RWPE2 (cell line): ENCODE results near the gene SLC13A5.

Experiments used
- ATAC-seq: fragments of 200-7000 bp; cut with Tn5 transposase; 3 replicates; pipeline ENCODE4 v1.9.1; 2021; ENCODE audit warnings: low read depth
- DNase-seq: peaks from one replicate; pipeline ENCODE4 v3.0.0-alpha.2; 2020; ENCODE audit warnings: low spot score
- H3K27ac ChIP-seq: fragments of 450-650 bp; 2 replicates; pipeline ENCODE4 v1.5.1; 2017; ENCODE audit warnings: mild to moderate bottlenecking; ENCODE audit not compliant: poor library complexity, severe bottlenecking
- H3K27me3 ChIP-seq: fragments of 250-450 bp; sonication (Bioruptor Pico); 2 replicates; pipeline ENCODE4 v1.5.1; 2021; ENCODE audit warnings: mild to moderate bottlenecking, moderate library complexity; ENCODE audit not compliant: insufficient read depth, poor library complexity, severe bottlenecking
- H3K36me3 ChIP-seq: fragments of 250-450 bp; sonication (Bioruptor Pico); 2 replicates; pipeline ENCODE4 v1.5.1; 2020; ENCODE audit warnings: low read depth, mild to moderate bottlenecking, moderate library complexity
- H3K4me1 ChIP-seq: fragments of 250-450 bp; sonication (Bioruptor Pico); 2 replicates; pipeline ENCODE4 v1.5.1; 2021; ENCODE audit warnings: mild to moderate bottlenecking, moderate library complexity; ENCODE audit not compliant: insufficient read depth, poor library complexity, severe bottlenecking
- H3K4me3 ChIP-seq: fragments of 250-450 bp; sonication (Bioruptor Pico); 2 replicates; pipeline ENCODE4 v1.5.1; 2021; ENCODE audit warnings: mild to moderate bottlenecking, moderate library complexity; ENCODE audit not compliant: severe bottlenecking
- H3K9me3 ChIP-seq: fragments of 250-450 bp; sonication (Bioruptor Pico); 2 replicates; pipeline ENCODE4 v1.5.1; 2021; ENCODE audit warnings: mild to moderate bottlenecking, moderate library complexity; ENCODE audit not compliant: severe bottlenecking
- CTCF ChIP-seq: fragments of 450-650 bp; IDR thresholded peaks from one replicate; pipeline ENCODE4 v1.5.1; 2017; ENCODE audit warnings: mild to moderate bottlenecking, moderate library complexity; ENCODE audit not compliant: poor library complexity, severe bottlenecking

Gene SLC13A5

GRCh38 chr17:6641247-6641863, 71.8 kb downstream of the SLC13A5 start:
- H3K4me1 ChIP-seq, result peaks cover 41% of the 10 kb centered on the region
- DNase-seq, result no peak
- H3K27me3 ChIP-seq, result no peaks in the 10 kb centered on the region
- TF ChIP-seq CTCF, result no peak
- H3K4me3 ChIP-seq, result peak overlapping the region; percentile 64
- H3K36me3 ChIP-seq, result peaks cover 44% of the 10 kb centered on the region
- peak; percentile 3; the same call in 2 of the 3 replicates for ATAC-seq
- peak overlapping the region; percentile 94 for H3K27ac ChIP-seq
- H3K9me3 ChIP-seq, result no peaks in the 10 kb centered on the region

DNA sequence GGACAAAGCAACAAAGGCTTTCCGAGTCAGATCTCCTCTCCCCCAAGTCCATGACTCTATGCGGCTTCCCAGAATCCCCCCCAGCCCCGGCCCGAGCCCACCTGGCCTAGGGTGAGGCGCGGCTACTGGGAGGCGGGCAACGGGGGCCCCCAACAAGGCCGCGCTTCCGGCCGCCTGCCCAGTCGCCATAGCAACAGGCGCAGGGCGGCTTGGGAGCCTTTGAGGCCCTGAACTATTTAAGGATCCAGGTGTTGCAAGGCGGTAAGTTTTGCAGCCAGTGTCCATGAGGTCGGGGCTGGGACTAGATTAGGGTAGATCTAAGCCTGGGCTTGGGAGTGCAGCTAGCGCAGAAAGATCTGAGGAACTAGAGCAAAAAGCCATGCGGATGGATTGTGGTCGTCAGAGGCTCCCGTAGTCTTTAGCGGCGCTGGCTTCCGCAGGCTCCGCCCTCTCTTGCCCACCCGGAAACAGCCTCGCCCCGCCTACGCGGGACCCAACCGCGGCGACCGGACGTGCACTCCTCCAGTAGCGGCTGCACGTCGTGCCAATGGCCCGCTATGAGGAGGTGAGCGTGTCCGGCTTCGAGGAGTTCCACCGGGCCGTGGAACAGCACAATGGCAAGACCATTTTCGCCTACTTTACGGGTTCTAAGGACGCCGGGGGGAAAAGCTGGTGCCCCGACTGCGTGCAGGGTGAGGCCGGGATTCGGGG, 72.5 kb downstream of the SLC13A5 start, which contains the start of the genes KIAA0753 and TXNDC17:
TSS of gene KIAA0753 (minus strand) at position 176 of the 711 bp plus-strand sequence. CDS start 5,608 bp downstream, outside the sequence.
TSS of gene TXNDC17 (plus strand) at position 525 of the 711 bp plus-strand sequence. CDS start at position 548, 23 bp downstream.
- Histone ChIP-seq H3K36me3 (peaks cover 43% of the 10 kb centered on the region), H3K27me3 (no peaks in the 10 kb centered on the region), H3K9me3 (no peaks in the 10 kb centered on the region), H3K4me1 (peaks cover 37% of the 10 kb centered on the region), H3K4me3 (peak within 1 kb of the TSS; percentile 64), H3K27ac (peak within 1 kb of the TSS; percentile 94)
- DNase-seq, result peak; percentile 91
- TF ChIP-seq CTCF, result no peak
- peak; percentile 75 for ATAC-seq

GRCh38 chr17:6639586-6640535, 73.3 kb downstream of the SLC13A5 start:
- Histone ChIP-seq H3K9me3 (no peaks in the 10 kb centered on the region), H3K4me1 (peaks cover 29% of the 10 kb centered on the region), H3K27ac (peak overlapping the region; percentile 94), H3K4me3 (peak overlapping the region; percentile 64), H3K36me3 (peaks cover 42% of the 10 kb centered on the region), H3K27me3 (no peaks in the 10 kb centered on the region)
- no peak for TF ChIP-seq CTCF
- peak; percentile 37 for ATAC-seq
- DNase-seq, result no peak

- H3K4me1 ChIP-seq, result peaks cover 22% of the 10 kb centered on the region
- H3K36me3 ChIP-seq, result peaks cover 42% of the 10 kb centered on the region
- peak overlapping the region; percentile 64 for H3K4me3 ChIP-seq
- H3K27me3 ChIP-seq, result no peaks in the 10 kb centered on the region
- DNase-seq (no peak), ATAC-seq (no peak)
- no peaks in the 10 kb centered on the region for H3K9me3 ChIP-seq
- TF ChIP-seq CTCF, result no peak
- peak overlapping the region; percentile 94 for H3K27ac ChIP-seq
Observed at GRCh38 chr17:6639014-6639585, 74.1 kb downstream of the SLC13A5 start.
